Stimulated activated CD8-positive, alpha-beta memory T cell treated with anti-CD3 and anti-CD28 coated beads, Interleukin-7, amount 100 ng/mL, for 4 hours (primary cell): Measurements from ENCODE around the gene NDUFS1.
"Not testable (repeated sequence)": the region's sequence is repeated elsewhere in the genome, so short reads cannot be mapped to it uniquely, and the experiment has no call there.

Experiments used
- DNase-seq, 2 donors: peaks; one replicate each; pipeline ENCODE4 v3.0.0-alpha.2; 2020; ENCODE audit warnings: low read depth in 2 of 2

Gene NDUFS1

DNA sequence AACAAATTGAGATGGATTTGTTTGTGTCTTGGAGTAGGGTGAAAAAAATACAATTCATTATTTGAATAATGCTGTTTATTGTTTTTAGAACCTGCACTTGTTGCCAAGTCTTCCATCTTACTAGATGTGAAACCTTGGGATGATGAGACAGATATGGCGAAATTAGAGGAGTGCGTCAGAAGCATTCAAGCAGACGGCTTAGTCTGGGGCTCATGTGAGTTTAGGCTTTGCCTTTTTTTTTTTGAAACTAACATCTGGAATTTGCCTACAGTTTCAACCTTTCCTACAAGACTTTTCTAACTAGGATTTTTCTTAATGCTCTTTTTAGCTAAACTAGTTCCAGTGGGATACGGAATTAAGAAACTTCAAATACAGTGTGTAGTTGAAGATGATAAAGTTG is 3.2 kb upstream of the NDUFS1 start:
- not testable (repeated sequence) for DNase-seq

DNA sequence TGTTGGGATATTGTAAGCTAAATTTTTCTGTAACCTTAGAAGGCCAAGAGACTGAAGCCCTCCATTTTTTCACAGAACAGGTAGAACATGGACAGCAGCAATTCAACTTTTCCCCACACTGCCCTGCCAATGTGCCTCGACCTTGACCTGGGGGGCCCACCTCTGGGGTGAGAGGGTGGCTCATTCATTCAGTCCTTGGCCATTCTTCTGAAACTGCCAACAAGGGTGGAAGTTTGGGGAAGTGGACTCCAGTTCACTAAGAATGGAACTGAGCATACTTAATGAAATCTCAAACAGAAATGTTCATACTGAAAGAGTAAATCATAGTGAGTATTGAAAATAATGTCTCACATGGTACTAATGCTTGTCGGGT is 1.5 kb upstream of the NDUFS1 start:
- DNase-seq, result no peak

DNA sequence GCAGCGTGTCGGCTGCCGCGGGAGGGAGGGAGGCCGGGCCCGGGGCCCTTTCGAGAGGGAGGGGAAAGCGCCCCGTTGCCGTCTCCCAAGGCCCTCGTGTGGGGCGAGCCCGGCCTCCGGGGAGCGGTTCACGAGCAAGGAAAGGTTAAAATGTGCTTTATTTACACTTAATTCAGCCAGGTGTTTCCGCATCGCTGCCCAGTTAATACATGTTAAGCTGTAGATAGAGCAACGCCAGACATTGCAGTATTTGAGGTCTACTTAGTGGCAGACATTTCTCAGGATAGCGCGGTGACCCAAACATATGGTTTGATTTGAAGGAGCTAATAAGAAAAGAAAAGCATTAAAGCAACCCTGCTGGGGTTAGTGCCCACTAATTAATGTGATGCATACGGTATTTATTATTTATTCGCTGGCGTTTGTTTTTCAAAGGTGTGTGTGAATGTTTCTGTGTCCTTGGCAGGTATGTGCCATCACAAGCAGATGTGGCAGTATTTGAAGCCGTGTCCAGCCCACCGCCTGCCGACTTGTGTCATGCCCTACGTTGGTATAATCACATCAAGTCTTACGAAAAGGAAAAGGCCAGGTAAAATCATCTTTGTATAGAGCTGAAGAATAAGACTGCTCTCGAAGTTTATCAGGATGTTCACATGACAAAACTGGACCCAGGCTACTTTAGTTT is 1.0 kb upstream of the NDUFS1 start:
- DNase-seq, result no peak

DNA sequence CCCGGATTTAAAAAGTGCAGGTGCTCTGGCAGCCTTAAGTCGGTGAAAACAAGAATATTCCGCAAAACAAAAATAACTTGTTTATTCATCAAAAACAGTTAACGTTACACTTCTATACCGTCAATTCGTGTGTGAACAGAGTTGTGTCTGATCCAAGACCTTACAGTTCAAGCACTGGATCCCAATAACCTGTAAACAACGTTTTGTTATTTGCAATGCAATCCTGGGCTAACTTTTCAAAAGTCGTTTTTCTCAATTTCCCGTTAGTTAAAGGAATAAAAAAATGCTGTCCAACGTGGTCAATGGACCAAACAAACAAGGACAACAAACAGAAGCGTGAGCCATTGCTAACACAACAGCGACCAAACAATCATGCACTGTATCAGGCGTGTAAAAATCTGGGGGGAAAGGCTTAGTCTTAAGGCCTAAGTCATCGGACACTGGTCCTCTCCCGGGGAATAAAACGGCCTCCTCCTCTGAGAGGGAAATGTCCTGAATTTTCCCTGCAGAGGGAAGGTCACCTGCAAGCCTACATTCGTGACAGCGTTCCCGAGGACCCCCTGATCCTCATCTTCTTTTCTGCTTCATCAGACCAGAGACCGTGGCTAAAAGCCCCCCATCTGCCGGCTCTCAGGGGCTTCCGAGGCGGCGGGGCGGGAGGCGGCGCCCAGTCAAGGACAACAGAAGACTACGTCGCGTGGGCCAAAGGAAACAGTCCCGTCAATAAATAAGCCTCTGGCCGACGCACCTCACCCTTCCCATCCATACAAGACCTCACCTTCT is 490 bp downstream of the NDUFS1 start:
- no peak for DNase-seq

DNA sequence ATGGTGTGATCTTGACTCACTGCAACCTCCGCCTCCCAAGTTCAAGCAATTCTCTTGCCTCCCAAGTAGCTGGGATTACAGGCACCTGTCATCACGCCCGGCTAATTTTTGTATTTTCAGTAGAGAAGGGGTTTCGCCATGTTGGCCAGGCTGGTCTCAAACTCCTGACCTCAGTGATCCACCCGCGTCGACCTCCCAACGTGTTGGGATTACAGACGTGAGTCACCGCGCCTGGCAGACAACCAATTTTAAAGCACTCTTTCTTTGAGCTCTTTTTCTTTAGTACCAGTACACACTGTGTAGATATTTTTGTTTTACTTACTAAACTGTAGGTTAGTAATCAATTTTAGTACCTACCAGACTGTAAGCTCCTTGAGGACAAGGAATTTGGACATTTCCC is 2.2 kb downstream of the NDUFS1 start:
- DNase-seq, result not testable (repeated sequence)

DNA sequence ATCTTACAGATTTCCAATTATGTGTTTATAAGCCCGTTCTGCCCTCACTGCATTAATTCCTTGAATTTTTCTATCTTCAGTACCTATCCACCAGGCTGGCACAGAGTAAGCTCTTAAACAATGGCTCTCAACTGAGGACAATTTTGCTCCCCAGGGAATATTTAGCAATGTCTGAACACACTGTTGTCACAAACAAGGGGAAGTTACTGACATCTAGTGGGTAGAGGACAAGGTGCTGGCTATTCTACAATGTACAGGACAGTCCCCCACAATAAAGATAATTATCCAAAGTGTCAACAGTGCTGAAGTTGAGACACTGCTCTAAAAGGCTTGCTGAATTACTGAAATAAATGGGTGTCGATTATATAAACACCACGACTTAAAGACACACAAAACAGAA is 5.0 kb downstream of the NDUFS1 start:
- DNase-seq, result no peak

DNA sequence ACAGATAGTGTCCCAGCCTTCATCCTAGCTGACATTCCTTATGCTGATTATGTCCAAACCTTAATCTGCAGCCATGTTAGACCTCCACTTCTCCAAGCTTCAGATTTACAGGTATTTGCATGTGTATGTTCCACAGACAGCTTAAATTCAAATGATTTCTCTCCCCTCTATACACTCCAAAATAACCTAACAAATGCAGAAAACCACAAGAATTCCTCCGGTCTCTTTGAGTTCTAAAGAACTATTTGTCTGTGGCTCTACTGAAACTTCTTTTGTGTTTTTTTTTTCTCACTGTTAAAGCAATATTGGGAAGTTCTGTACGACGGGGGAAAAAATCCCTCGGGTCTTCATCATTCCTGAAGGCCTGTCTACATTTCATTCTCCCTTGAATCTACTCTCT is 8.6 kb downstream of the NDUFS1 start:
- DNase-seq, result no peak

DNA sequence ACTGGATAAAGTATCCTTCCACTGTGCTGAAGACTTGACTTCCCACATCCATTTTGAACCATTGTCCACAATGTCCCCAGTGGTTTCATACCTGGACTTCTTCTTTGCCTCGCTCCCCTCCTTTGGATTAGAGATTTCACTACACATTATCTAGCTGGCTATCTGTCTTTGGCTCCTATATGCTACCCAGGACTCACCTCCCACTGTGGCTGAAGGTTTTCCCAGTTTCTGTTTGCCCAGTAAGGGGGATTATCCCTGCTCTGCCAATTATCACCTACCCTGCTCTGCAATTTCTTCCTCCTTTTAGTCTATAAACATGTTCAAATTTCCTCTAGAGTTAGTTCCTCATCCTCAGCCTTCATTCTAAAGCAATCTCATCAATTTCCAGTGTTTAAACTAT is 9.1 kb downstream of the NDUFS1 start:
- no peak for DNase-seq

DNA sequence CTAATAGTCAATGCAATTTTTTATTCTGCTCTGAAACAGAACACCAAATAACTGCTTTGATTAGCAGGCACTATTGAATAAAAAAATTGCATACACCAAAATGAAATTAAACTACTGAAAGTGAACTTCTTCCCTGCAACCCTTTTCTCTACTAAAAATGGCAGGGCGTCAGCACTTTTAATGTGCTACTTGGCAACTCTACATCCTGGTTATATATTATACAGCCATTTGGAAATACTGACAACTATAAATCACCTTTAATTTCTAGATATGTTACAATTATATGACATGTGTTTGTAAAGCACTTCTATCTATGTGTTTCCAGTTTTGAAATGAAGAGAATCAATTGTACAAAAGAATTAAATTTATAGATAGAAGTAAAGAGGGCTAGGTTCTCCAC is 9.9 kb downstream of the NDUFS1 start:
- DNase-seq, result no peak

DNA sequence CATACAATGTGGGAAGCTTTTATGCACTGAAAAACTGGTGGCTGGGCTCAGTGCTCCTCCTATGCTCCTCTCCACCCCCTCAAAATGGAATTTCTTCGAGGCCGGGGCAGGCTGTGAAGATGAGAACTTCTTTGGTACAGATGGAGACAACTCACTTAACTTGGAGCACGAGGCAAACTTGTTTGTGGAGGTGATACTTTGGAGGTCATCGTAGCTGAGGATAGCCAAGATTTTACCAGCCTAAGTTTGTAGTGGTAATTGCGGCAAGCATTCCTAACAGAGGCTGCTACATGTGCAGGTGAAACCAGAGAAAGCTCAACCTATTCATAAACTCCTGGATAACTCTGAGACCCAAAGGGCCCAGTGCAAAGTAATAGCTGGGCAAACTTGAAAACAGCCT is 13.6 kb downstream of the NDUFS1 start:
- DNase-seq, result no peak

DNA sequence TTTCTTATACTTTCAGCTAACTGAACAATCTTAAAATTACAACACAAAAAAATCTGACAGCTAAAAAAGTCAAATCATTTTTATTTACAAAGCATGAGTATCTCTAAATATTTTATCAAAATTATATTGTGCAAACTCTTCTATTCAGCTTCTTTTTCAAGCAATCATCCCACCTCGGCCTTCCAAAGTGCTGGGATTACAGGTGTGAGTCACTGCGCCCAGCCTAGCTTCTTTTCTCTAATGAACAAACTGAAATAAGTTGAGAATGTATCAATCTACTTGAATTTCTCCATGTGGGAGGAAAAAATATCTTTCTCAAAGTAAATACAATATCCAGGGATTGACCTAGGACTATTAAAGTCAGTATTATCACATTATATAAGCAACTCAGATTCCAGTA is 14.9 kb downstream of the NDUFS1 start:
- no peak for DNase-seq

DNA sequence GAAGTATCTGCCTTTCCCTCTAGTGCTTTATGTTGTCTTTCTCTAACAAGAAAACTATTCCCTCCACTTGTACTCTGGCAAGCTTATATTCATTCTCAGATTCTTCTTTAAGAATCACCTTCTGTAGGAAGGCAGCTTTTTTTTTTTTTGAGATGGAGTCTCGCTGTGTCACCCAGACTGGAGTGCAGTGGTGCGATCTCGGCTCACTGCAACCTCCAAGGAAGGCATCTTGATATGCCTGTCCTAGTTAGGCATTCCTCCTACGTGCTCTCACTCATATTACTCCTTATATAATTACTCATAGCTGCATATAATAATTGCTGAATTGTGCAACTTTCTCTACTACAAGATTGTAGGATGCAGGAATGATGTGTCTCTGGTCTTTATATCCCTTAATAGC is 15.8 kb downstream of the NDUFS1 start:
- no peak for DNase-seq

DNA sequence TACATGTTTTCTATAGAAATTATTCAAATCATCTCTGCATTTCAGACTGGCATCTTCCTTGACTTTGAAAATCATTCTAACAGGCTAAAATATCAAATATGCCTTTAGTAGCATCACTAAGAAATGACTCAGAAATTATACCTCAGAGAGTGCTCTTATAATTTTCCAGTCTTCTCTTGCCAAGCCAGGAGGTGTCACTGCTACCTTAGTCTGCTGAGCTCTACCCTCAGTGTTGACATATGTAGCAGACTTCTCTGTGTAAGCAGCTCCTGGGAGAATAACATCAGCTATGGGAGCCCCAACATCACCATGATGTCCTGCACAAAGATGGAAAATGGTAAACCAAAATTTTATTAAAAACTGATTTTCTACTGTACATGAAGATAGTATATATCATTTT is 31.6 kb downstream of the NDUFS1 start:
- DNase-seq, result no peak

DNA sequence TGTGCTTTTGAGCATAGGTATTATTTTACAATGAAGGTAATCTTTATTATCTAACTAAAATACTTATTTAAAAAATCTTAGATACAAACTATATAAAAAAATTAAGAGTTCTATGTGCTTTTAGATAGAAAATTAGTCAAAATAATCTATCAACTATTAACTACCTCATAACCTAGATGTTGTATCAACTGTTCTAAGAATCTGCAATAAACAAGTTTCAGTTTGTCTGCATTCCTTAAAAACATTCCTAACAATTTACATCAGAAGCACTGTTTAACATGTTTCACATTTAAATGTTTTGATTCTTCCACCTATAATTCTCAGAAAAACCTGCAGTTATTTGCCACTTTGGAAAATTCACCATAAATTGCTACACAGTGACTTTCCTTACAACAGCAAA is 33.3 kb downstream of the NDUFS1 start:
- no peak for DNase-seq

DNA sequence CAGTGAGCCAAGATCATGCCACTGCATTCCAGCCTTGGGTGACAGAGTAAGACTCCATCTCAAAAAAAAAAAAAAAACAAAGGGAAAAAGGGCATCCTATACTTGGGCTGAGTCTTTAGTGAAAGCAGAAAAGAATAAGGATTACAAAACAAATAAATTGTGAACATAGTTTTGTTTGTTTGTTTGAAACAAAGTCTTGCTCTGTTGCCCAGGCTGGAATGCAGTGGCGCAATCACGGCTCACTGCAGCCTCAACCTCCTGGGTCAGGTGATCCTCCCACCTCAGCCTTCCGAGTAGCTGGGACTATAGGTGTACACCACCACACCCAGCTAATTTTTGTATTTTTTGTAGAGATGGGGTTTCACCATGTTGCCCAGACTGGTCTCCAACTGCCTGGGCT is 36.7 kb downstream of the NDUFS1 start:
- DNase-seq, result not testable (repeated sequence)

DNA sequence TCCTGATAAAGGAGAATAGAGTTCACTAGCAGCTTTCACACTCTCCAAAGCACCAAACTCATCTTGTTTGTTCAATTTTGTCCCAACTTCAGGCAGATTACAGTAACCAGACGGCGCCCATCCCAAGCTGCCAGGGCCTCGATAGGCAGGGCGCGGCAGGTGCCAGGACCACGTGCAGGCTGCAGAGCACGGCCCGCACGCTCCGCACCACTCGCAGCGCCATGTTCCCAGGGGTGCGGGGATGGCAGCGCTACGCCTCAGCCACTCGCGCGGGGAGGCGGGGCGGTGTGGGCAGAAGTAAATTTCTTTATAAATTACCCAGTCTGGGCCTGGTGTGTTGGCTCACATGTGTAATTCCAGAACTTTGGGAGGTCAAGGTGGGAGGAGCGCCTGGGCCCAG is 43.0 kb downstream of the NDUFS1 start:
- DNase-seq, result no peak

DNA sequence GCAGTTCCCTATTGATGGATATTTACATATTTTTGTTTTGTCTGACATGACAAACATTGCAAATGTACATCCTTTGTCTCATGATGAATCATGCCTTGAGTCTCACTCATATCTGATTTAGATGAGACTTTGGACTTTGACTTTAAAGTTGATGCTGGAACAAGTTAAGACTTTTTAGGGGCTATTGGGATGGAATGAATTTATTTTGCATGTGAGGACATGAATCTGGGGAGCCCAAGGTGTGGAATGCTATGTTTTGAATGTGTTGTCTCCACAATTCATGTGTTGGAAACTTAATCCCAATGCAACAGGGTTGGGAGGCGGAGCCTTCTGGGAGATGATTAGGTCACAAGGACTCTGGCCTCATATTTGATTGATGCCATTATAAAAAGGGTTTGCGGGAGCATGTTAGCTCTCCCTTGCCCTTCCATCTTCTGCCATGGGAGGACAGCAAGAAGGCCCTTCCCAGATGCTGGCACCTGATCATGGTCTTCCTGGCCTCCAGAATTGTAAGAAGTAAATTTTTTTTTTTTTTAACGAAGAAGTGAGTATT is 44.1 kb downstream of the NDUFS1 start:
- no peak for DNase-seq

DNA sequence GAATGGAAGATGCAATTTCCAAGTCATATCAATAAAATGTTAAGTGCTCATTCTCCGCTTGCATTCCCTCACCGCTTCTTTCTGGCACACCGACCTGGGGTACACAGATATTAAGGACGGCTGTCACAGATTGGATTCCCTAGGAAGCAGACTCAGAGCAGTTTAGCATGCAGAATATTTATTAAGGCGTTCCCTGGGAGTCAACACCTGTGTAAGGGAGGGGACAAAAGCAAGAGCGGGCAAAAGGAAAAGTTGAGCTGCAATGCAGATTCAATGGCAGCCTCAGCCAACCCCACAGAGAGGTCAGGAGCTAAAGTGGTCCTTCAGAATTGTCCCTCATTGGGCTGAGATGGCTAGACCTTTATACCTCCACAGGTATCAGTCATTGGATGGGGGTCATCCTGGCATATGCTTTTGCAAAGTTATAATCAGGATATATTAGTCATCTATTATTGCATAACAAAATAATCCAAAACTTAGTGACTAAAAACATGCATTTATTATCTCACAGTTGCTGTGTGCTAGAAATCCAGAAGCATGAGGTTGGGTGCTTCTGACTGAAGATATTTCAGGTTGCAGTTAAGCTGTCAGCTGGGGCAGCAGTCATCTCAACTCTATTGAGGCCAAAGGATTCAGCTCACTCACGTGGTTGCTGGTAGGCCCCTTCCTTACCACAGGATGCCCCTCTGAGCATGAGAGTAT is 46.2 kb downstream of the NDUFS1 start:
- DNase-seq, result no peak

DNA sequence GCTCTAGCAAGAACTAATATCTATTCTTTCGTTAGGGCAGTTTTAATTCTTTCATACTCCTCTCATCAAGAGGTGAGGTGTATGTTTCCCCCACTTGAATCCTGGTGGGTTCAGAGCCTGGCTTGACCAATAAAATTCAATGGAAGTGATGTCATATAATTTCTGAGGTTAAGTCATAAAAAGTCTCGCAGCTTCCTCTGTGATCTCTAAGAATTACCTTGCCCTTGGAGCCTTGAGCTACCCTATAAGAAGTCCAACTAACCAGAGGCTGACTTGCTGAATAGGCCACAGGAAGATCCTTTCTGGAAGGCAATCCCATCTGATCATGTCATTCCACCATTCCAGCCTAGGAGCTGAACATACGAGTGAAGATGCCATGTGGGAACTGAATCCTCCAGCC is 47.1 kb downstream of the NDUFS1 start:
- DNase-seq, result no peak

DNA sequence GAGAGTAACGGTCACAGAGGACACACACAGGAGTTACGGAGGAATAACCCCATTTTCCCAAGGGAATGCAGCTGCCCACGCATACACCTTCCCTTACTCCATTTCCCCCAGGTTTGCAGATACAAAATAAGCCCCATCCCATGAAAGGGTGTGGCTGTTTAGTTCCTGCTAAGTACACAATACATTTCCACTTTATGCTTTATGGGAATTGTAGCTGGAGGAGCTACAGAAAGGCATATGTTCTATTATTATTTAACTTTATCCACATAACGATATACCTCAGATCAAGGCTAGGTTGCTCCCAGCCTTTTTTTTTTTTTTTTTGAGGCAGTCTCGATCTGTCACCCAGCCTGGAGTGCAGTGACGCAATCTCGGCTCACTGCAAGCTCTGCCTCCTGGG is 50.5 kb downstream of the NDUFS1 start:
- DNase-seq, result no peak

DNA sequence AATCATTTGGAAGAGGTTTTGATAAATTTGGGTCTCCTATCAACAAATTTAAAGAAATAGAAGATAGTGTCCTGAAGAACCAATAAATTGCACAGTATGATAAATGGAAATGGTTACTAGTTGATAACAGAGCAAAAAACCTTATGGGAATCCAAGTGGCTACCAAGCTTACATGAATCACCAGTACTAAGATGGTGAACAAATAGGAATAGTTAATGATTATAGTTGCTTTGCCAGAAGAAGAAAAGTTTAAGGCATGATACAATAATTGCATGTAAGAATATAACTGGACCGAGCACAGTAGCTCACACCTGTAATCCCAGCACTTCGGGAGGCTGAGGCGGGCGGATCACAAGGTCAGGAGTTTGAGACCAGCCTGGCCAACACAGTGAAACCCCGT is 53.7 kb downstream of the NDUFS1 start:
- no peak for DNase-seq

DNA sequence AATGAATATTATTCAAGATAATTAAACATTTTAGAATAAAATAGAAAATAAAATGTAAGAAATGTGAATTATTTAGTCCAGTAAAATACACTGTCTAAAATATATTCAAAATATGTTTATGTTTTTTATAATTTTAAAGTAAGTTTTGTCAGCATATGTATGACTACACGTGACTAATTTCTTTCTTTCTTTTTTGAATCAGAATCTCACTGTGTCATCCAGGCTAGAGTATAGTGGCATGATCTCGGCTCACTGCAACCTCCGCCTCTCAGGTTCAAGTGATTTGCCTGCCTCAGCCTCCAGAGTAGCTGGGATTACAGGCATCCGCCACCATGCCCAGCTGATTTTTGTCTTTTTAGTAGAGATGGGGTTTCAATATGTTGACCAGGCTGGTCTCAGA is 54.2 kb downstream of the NDUFS1 start:
- DNase-seq, result no peak

DNA sequence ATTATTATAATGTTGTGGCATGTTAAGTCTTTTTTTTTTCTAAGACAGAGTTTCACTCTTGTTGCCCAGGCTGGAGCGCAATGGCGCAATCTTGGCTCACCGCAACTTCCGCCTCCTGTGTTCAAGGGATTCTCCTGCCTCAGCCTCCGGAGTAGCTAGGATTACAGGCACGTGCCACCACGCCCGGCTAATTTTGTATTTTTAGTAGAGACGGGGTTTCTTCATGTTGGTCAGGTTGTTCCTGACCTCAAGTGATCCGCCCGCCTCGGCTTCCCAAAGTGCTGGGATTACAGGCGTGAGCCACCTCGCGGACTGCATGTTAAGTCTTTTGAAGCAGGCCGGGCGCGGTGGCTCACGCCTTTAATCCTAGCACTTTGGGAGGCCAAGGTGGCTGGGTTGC is 60.4 kb downstream of the NDUFS1 start:
- DNase-seq, result not testable (repeated sequence)
